ENCODE results near the gene PLEKHM3.
"Not testable (repeated sequence)": the region's sequence is repeated elsewhere in the genome, so short reads cannot be mapped to it uniquely, and the experiment has no call there.

Gene PLEKHM3

DNA sequence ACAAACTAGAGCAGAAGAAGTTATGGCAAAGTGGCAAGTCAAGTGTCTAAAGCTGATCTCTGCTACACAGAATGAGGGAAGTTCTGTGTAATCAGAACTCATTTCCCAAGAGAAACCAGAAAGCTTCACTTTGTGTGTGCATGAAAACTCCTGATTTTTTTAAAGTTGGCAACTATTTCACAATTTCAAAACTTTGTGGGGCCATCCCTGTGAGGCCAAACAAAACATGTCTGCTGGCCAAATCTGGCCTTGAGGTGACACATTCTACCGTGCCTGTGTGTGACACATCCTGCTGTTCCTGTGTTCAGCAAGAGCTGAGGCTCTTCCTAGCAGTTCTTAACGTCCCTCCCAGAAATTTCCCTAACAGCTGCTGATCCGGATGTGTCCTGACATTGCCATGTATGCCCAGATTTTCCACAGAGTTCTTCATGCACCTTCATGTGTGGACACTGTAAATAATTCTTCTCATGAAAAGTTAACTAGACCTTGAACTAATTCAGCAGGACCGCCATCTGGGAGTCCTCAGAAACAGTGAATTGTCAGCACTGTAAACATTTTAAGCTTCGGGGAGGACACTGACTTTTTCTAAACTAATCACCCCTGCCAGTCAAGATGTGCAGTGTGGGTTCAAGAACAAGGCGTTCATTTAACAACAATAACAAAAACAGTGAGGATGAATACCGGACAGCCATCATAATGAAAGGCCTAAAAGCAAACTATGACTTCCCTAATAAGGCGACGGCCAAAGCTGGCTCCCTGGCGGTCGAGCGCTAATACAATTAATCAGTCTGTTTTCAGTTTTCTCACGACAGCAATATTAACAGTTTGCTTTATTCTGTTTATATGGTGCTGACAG lies 99.0 kb downstream of the PLEKHM3 start:
- no peak for DNase-seq (ENCODE audit: low read depth)

DNA sequence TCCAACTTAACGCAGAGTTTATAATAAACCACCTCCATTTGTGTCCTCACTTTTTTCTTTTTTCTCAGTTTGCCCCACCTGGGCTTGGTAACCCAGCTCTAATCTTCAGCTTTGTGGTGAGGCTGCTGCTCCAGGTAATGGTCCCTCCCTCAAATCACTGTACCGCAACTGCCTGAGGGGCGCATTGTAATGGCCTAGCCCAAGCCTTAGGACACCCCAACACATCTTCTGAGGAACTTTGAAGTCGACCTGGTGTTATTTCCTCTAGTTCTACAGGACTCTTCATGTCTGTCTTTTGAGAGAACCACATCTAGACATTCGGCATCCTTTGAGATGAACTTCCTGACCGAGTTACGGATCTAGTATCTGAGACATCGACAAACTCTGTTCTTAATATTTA lies 99.7 kb downstream of the PLEKHM3 start:
- no peak for DNase-seq (ENCODE audit: low read depth)

DNA sequence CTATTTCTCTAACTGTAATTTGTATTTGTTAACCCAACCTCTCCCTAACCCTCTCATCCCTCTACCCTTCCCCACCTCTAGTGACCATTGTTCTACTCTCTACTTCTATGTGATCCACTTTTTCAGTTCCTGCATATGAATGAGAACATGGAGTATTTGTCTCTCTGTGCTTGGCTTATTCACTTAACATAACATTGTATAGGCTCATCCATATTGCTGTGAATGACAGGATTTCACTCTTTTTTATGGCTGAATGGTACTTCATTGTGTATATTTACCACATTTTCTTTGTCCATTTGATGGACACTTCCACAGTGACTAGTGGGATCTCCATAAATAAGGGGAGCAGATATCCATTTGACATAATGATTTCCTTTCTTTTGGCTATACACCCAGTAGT lies 103.7 kb downstream of the PLEKHM3 start:
- DNase-seq (ENCODE audit: low read depth): no peak

DNA sequence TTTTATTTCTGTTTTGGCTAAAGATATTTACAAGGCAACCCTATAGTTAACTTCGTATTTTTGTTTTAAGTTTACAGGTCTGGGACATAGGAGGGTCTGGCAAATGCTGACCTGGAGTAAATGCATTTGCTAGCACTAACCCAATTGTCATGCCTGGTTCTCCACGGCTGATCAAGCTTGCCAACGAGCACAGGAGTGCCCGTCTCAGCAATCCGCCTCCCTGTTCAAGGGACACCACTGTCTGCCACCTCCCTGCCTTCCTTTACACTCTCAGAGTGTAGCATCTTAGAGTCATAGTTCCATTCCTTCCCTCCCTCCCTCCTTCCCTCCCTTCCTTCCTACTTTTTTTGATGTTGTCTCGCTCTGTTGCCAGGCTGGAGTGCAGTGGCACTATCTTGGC lies 104.6 kb downstream of the PLEKHM3 start:
- no peak for DNase-seq (ENCODE audit: low read depth)

GRCh38 chr2:207920321-207920720 lies 105.0 kb downstream of the PLEKHM3 start:
- no peak for DNase-seq (ENCODE audit: low read depth)

DNA sequence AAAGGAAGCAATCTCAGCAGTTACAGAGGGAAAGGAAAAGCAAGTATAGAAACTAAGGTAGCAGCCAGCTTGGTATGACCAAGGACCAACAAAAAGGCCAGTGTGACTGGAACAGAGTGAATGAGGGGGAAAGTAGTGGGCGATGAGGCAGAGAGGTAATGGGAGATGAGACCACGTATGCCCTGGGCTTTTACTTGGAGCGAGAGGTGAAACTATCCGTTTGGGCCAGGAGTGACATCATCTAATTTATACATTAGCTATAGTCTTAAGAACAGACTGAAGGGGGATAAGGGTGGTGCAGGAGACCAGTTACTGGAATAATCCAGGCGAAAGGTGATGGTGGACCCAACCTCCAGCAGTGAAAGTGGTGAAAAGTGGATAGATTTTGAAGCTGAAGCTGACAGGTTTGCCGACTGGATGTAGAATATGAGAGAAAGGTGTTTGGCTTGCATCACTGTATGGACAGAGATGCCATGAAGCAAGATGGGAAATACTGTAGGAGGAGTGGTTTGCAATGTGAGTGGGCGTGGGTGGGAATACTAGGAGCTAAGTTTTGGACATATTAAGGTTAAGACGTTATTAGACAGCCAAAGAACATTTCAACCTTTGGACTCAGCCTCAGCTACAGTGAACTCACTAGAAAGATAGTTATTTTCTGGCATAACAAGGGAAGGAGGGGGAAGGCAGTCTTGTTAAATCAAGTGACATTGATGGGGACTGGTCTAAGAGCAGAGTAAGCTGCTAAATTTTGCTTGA lies 106.0 kb downstream of the PLEKHM3 start:
- DNase-seq (ENCODE audit: low read depth): no peak

- no peak for DNase-seq (ENCODE audit: low read depth)
Measured at GRCh38 chr2:207914716-207915115, 110.6 kb downstream of the PLEKHM3 start.

GRCh38 chr2:207913772-207914358 lies 111.5 kb downstream of the PLEKHM3 start:
- no peak for DNase-seq (ENCODE audit: low read depth)

GRCh38 chr2:207911856-207912255 lies 113.5 kb downstream of the PLEKHM3 start:
- no peak for DNase-seq (ENCODE audit: low read depth)

GRCh38 chr2:207911215-207911614 lies 114.1 kb downstream of the PLEKHM3 start:
- no peak for DNase-seq (ENCODE audit: low read depth)

DNA sequence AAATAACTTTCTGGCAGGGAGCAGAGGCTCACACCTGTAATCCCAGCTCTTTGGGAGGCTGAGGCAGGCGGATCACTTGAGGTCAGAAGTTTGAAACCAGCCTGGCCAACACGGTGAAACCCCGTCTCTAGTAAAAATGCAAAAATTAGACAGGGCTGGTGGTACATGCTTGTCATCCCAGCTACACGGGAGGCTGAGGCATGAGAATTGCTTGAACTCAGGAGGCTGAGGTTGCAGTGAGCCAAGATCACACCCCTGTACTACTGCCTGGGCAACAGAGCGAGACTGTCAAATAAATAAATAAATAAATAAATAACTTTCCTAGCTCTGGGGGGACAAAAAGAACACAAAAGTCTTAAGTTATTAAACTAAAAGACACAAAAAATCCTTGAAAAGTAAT lies 118.8 kb downstream of the PLEKHM3 start:
- not testable (repeated sequence) for DNase-seq (ENCODE audit: low read depth)

DNA sequence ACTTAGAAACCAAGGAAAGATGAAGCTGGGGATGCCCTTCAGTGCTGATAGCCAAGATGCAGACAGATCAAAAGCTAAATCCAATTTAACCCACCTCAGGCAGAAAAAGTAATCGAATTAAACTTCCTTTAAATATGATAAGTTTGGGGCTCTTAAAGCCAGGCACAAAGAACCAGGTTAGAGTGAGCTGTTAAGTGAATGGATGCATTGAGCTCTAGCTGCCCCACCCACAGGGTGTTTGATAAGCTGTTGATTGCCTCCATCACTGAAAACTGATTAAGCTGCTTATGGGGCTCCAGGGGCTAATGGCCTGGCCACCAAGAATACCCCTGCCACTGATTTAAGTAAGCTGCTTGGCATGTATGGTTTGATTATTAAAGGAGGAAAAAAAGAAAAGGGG lies 119.8 kb downstream of the PLEKHM3 start:
- no peak for DNase-seq (ENCODE audit: low read depth)

DNA sequence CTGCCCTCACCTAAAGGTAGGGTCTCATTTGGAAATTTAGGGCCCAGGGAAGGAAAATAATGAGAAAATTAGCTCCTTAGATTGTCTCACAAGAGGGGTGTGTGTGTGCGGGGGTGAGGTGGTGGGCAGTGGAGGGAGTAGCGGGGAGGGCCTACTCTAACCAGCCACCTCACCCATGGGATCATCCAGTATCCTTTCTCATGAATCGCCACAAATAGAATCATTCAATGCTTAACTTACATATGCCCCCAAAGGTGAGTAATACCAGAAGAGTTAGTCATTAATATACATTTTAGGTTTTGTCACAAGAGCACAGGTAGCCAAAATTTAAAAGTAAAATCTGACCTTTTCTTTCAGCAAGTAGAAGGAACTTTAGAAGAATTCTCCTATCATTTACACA lies 122.1 kb downstream of the PLEKHM3 start:
- DNase-seq (ENCODE audit: low read depth): no peak

GRCh38 chr2:207902821-207903220 lies 122.5 kb downstream of the PLEKHM3 start:
- no peak for DNase-seq (ENCODE audit: low read depth)

- no peak for DNase-seq (ENCODE audit: low read depth)
Measured at GRCh38 chr2:207901829-207902228, 123.5 kb downstream of the PLEKHM3 start.

- DNase-seq (ENCODE audit: low read depth): no peak
Measured at GRCh38 chr2:207901401-207901800, 123.9 kb downstream of the PLEKHM3 start.

DNA sequence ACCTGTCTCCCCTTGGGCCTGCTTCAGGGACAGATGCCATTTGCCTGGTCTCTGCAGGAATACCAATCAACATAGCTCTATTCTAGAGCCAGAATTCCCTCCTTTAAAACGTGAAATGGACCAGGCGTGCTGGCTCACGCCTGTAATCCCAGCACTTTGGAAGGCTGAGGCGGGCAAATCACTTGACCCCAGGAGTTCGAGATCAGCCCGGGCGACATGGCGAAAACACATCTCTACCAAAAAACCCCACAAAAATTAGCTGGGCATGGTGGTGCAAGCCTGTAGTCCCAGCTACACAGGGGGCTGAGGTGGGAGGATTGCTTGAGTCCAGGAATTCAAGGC lies 127.0 kb downstream of the PLEKHM3 start:
- DNase-seq (ENCODE audit: low read depth): no peak

DNA sequence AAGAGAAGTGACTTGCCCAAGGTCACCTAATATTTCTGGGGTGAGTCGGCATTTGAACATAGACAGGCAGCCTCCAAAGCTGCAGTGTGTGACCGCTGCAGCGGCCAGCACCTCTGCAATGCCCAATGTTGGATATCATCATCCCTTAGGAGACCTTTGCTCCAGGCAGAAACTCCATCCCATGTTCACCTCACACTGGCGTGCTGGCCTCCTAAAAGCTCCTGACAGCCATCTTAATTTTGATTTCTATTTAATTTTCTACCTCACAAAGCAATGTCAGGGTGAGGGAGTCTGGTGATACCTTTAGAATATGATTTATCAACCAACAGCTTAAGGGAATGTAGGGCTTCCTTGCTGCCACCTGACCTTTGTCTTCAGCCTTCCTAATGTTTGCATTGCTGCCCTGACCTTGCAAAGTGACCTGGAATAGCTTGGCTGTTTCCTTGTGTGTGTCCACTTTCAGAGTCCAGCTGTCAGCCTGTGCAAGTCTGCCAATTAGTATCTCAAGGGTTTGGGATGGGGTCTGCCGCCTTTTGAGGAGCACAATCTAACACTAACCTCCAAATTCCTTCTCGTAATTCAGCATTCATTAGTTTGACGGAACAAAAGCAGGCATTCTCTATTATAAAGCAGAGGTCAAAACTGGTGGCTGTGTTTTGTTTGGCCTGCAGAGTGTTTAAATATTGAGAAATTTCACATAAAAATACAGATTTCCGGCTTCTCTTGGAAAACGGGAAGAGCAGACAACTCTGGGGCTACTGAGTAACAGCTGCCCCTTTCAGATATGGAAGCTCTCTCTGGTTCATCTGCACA lies 127.6 kb downstream of the PLEKHM3 start:
- DNase-seq (ENCODE audit: low read depth): no peak

GRCh38 chr2:207896525-207897285 lies 128.6 kb downstream of the PLEKHM3 start:
- DNase-seq (ENCODE audit: low read depth): no peak

DNA sequence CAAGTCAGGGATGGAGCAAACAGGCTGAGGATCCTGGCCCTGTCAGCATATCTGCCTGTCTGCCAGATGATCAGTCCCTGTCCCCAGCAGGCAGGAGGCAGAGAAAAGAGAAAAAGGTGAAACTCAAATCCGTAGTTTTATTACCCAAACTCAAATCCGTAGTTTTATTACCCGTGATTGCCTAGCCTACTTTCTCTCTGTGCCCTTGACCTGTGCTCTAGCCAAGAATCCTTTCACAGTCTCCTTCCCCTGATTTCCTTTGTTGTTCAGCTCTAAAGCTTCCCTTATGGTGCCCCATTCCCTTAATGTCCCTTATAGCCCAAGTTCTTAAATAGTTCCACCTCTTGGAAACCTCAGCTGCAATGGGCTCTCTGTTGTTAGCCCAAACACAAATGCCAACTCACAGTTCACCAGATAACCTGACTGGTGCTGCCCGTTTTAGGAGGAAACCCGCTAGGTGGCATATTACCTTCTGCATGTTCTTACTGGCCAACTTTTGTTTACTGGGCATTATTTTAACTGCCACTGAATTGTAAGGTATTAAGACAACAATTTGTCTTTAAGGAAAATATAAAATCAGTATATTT lies 130.0 kb downstream of the PLEKHM3 start:
- no peak for DNase-seq (ENCODE audit: low read depth)
